H1 (cell line): ENCODE results near the gene LPIN2. TPM values are rescaled to one million over a fixed set of nuclear protein-coding genes. Genes with fewer than 3 reads are reported as not detected.

Source experiments
- CTCF ChIA-PET: fragments of 300-600 bp; sonication (Branson Sonifier 250); formaldehyde crosslinking; loops from one replicate; lab custom pipeline; 2021; ENCODE audit not compliant: partially characterized antibody; lab: Charles Lee
- POLR2A ChIA-PET: fragments of 300-600 bp; sonication (Branson Sonifier 250); formaldehyde crosslinking; loops from one replicate; lab custom pipeline; 2021; ENCODE audit warnings: inconsistent platforms; ENCODE audit not compliant: partially characterized antibody; lab: Charles Lee
- DNase-seq, 2 experiments: peaks; one replicate each; pipeline versions ENCODE4 v3.0.0 to v3.0.0-alpha.2; 2010 to 2022; ENCODE audit warnings: low spot score in 2 of 2, low read depth in 1 of 2, mixed read lengths in 1 of 2
- FAIRE-seq: peaks from 2 replicates; lab custom pipeline; 2011; peaks lifted over from hg19 to GRCh38; lab: Jason Lieb, UNC
- H2AFZ ChIP-seq: 2 replicates; pipeline ENCODE4 v1.8.1; 2012; ENCODE audit warnings: low read length, inconsistent platforms
- H2AK5ac ChIP-seq: 2 replicates; pipeline ENCODE4 v1.6.1; 2013; ENCODE audit warnings: low read depth, low read length
- H2BK120ac ChIP-seq: replicated peaks from 2 replicates; pipeline ENCODE3; 2013; ENCODE audit warnings: low read depth, low read length, inconsistent platforms
- H2BK12ac ChIP-seq: 2 replicates; pipeline ENCODE4 v1.6.1; 2013; ENCODE audit warnings: low read depth, low read length
- H2BK15ac ChIP-seq: 2 replicates; pipeline ENCODE4 v1.6.1; 2013; ENCODE audit warnings: low read length
- H2BK20ac ChIP-seq: 2 replicates; pipeline ENCODE4 v1.6.1; 2013; ENCODE audit warnings: low read length
- H2BK5ac ChIP-seq: 2 replicates; pipeline ENCODE4 v1.6.1; 2013; ENCODE audit warnings: low read depth, low read length
- H3K14ac ChIP-seq: 2 replicates; pipeline ENCODE4 v1.6.1; 2013; ENCODE audit warnings: inconsistent platforms; ENCODE audit not compliant: insufficient read length
- H3K18ac ChIP-seq: 2 replicates; pipeline ENCODE4 v1.6.1; 2013; ENCODE audit warnings: low read length; ENCODE audit errors: extremely low read depth
- H3K23ac ChIP-seq: 2 replicates; pipeline ENCODE4 v1.6.1; 2013; ENCODE audit warnings: inconsistent platforms; ENCODE audit not compliant: insufficient read length
- H3K23me2 ChIP-seq: 2 replicates; pipeline ENCODE4 v1.6.1; 2013; ENCODE audit warnings: low read depth, low read length
- H3K27ac ChIP-seq: 2 replicates; pipeline ENCODE4 v1.6.1; 2011; ENCODE audit warnings: low read depth, low read length, inconsistent platforms
- H3K27me3 ChIP-seq, 4 experiments: replicated peaks in 1 of 4; 1 replicate in 1 of 4; 2 replicates in 3 of 4; pipeline versions ENCODE4 v1.6.1 to v1.8.1; 2011 to 2013; ENCODE audit warnings: low read length in 3 of 4, mild to moderate bottlenecking in 3 of 4, inconsistent platforms in 2 of 4, mixed read lengths in 2 of 4, moderate library complexity in 1 of 4; ENCODE audit not compliant: control insufficient read depth in 3 of 4, insufficient read depth in 3 of 4; ENCODE audit errors: extremely low read depth in 1 of 4
- H3K36me3 ChIP-seq, 4 experiments: 2 replicates each; pipeline versions ENCODE4 v1.6.1 to v1.8.1; 2011 to 2013; ENCODE audit warnings: mild to moderate bottlenecking in 4 of 4, low read length in 3 of 4, moderate library complexity in 2 of 4, control low read depth in 1 of 4, inconsistent platforms in 1 of 4; ENCODE audit not compliant: insufficient read depth in 4 of 4, control insufficient read depth in 2 of 4
- H3K4ac ChIP-seq: replicated peaks from 2 replicates; pipeline ENCODE3; 2013; ENCODE audit warnings: low read length, low read depth, mixed read lengths, inconsistent platforms; ENCODE audit not compliant: insufficient read length
- H3K4me1 ChIP-seq, 4 experiments: replicated peaks in 1 of 4; 1 replicate in 1 of 4; 2 replicates in 3 of 4; pipeline versions ENCODE4 v1.6.1 to v1.8.1; 2011 to 2013; ENCODE audit warnings: low read length in 3 of 4, inconsistent platforms in 2 of 4, mixed read lengths in 1 of 4; ENCODE audit not compliant: insufficient read depth in 4 of 4, control insufficient read depth in 3 of 4
- H3K4me2 ChIP-seq, 2 experiments: 2 replicates each; pipeline versions ENCODE4 v1.6.1 to v1.8.1; 2011 to 2013; ENCODE audit warnings: low read depth in 2 of 2, low read length in 2 of 2, control low read depth in 1 of 2, inconsistent platforms in 1 of 2, mild to moderate bottlenecking in 1 of 2; ENCODE audit not compliant: insufficient read depth in 1 of 2
- H3K4me3 ChIP-seq, 4 experiments: fragments of 200-600, 300-600 bp in 1 of 4; sonication (generic), shearing (Covaris generic), sonication (Bioruptor Twin) in 1 of 4; 2 replicates each; pipeline versions ENCODE4 v1.5.1 to v1.8.1; 2011 to 2016; ENCODE audit warnings: low read length in 4 of 4, low read depth in 3 of 4, control low read depth in 2 of 4, inconsistent platforms in 2 of 4, mild to moderate bottlenecking in 2 of 4, mixed read lengths in 1 of 4, moderate library complexity in 1 of 4; ENCODE audit not compliant: insufficient read depth in 2 of 4; ENCODE audit errors: extremely low read depth in 1 of 4
- H3K56ac ChIP-seq: replicated peaks from 2 replicates; pipeline ENCODE3; 2013; ENCODE audit warnings: low read depth, mild to moderate bottlenecking, mixed read lengths, low read length, inconsistent platforms; ENCODE audit not compliant: insufficient read length
- H3K79me1 ChIP-seq: 2 replicates; pipeline ENCODE4 v1.6.1; 2013; ENCODE audit warnings: low read depth, low read length, control low read depth
- H3K79me2 ChIP-seq, 2 experiments: 2 replicates each; pipeline versions ENCODE4 v1.6.1 to v1.8.1; 2012 to 2013; ENCODE audit warnings: low read length in 2 of 2, mild to moderate bottlenecking in 2 of 2, inconsistent platforms in 1 of 2; ENCODE audit not compliant: insufficient read depth in 2 of 2, control insufficient read depth in 1 of 2
- H3K9ac ChIP-seq, 4 experiments: replicated peaks in 1 of 4; 1 replicate in 1 of 4; 2 replicates in 3 of 4; pipeline versions ENCODE4 v1.6.1 to v1.8.1; 2011 to 2013; ENCODE audit warnings: low read depth in 3 of 4, low read length in 3 of 4, control low read depth in 2 of 4, mild to moderate bottlenecking in 2 of 4, moderate library complexity in 2 of 4, inconsistent platforms in 1 of 4; ENCODE audit errors: extremely low read depth in 1 of 4
- H3K9me3 ChIP-seq, 2 experiments: 2 replicates each; pipeline versions ENCODE4 v1.6.1 to v1.8.1; 2012 to 2013; ENCODE audit warnings: mild to moderate bottlenecking in 2 of 2, moderate library complexity in 2 of 2, control low read depth in 1 of 2, inconsistent platforms in 1 of 2, low read depth in 1 of 2, low read length in 1 of 2, mixed read lengths in 1 of 2; ENCODE audit not compliant: insufficient read depth in 2 of 2
- H4K20me1 ChIP-seq, 2 experiments: replicated peaks in 1 of 2; 2 replicates each; pipeline versions ENCODE3 to v1.8.1; 2011 to 2013; ENCODE audit warnings: inconsistent platforms in 2 of 2, low read length in 2 of 2, mild to moderate bottlenecking in 1 of 2; ENCODE audit not compliant: insufficient read depth in 2 of 2, control insufficient read depth in 1 of 2
- H4K5ac ChIP-seq: 2 replicates; pipeline ENCODE4 v1.6.1; 2013; ENCODE audit warnings: low read length, low read depth, mixed read lengths, inconsistent platforms; ENCODE audit not compliant: insufficient read length
- H4K8ac ChIP-seq: 2 replicates; pipeline ENCODE4 v1.8.0; 2013; ENCODE audit warnings: mild to moderate bottlenecking, moderate library complexity, low read length, inconsistent platforms; ENCODE audit not compliant: insufficient read depth; ENCODE audit errors: extremely low read depth
- H4K91ac ChIP-seq: replicated peaks from 2 replicates; pipeline ENCODE3; 2013; ENCODE audit warnings: low read length, mixed read lengths, inconsistent platforms; ENCODE audit not compliant: insufficient read length
- ASH2L ChIP-seq: fragments of 200-600, 300-600 bp; sonication (generic); IDR thresholded peaks from one replicate; pipeline ENCODE4 v1.7.1; 2017; ENCODE audit warnings: low read length
- ATF3 ChIP-seq: IDR thresholded peaks from 2 replicates; pipeline ENCODE4 v1.6.1; 2011; ENCODE audit warnings: low read depth, mild to moderate bottlenecking, low read length; ENCODE audit not compliant: insufficient read depth
- BCL11A ChIP-seq, 2 experiments: IDR thresholded peaks; one replicate each; pipeline ENCODE4 v1.6.1; 2011; ENCODE audit warnings: low read depth in 2 of 2, low read length in 2 of 2, mild to moderate bottlenecking in 2 of 2
- CTCF ChIP-seq, 3 experiments: IDR thresholded peaks; 1 replicate in 2 of 3; 2 replicates in 1 of 3; pipeline versions ENCODE4 v1.5.1 to v1.6.1; 2011; ENCODE audit warnings: low read length in 3 of 3, mild to moderate bottlenecking in 3 of 3, inconsistent platforms in 2 of 3, low read depth in 1 of 3, moderate library complexity in 1 of 3; ENCODE audit not compliant: insufficient read depth in 1 of 3; ENCODE audit errors: control extremely low read depth in 1 of 3
- FOSL1 ChIP-seq: IDR thresholded peaks from 2 replicates; pipeline ENCODE4 v1.6.1; 2011; ENCODE audit warnings: mild to moderate bottlenecking, low read depth, low read length, moderate library complexity; ENCODE audit not compliant: insufficient read depth
- JUND ChIP-seq: IDR thresholded peaks from 2 replicates; pipeline ENCODE4 v1.6.1; 2011; ENCODE audit warnings: mild to moderate bottlenecking, improper control_type of control experiment, low read length
- RFX5 ChIP-seq: IDR thresholded peaks from 2 replicates; pipeline ENCODE4 v1.6.1; 2011; ENCODE audit warnings: low read depth, low read length, improper control_type of control experiment, borderline replicate concordance
- SP1 ChIP-seq: IDR thresholded peaks from 2 replicates; pipeline ENCODE4 v1.6.1; 2011; ENCODE audit warnings: low read depth, low read length
- SP4 ChIP-seq: IDR thresholded peaks from 2 replicates; pipeline ENCODE4 v1.6.1; 2012; ENCODE audit warnings: low read length, inconsistent platforms
- SRF ChIP-seq: IDR thresholded peaks from 2 replicates; pipeline ENCODE4 v1.6.1; 2011; ENCODE audit warnings: mild to moderate bottlenecking, low read depth, low read length, moderate library complexity
- WGBS, 2 experiments: shearing (Covaris generic) in 1 of 2; methylation state at CpG; one replicate each; pipeline versions ENCODE4 v1.1.6 to v1.1.7; 2013 to 2015; ENCODE audit warnings: low lambda C conversion rate in 2 of 2, mixed read lengths in 2 of 2, inconsistent platforms in 1 of 2, low coverage in 1 of 2, missing lambda C conversion rate in 1 of 2; ENCODE audit not compliant: insufficient replicate concordance in 2 of 2, insufficient coverage in 1 of 2, insufficient read length in 1 of 2; ENCODE audit errors: extremely low coverage in 1 of 2, missing lambda C conversion rate in 1 of 2; 5-methylcytosine and 5-hydroxymethylcytosine counted together
- polyA plus RNA-seq, 7 experiments: library from polyadenylated mRNA; depleted of rRNA in 3 of 7; stranded (reverse) in 5 of 7; unstranded in 2 of 7; fragments of >200 nt in 5 of 7; fragments of 200-250 nt in 2 of 7; gene quantifications; 1 replicate in 5 of 7; 2 replicates in 1 of 7; 4 replicates in 1 of 7; pipeline versions ENCODE4 v1.2.1 to v1.2.3, GENCODE V29; 2011 to 2013; ENCODE audit warnings: missing spikeins in 2 of 7, mixed read lengths in 2 of 7
- total RNA-seq: library from RNA; stranded (reverse); fragmentation: NEBNext Ultra II Directional; extraction: Animal tissue kit (Norgen Biotek cat#: 25700); gene quantifications from 2 replicates; pipeline ENCODE4 v1.2.1, GENCODE V29; 2021

LPIN2 gene
- total and polyA plus RNA-seq, 2 of the 8 experiments (the other 6 are each of a cell fraction or from before 2014, with no cell fraction given) = 7.4 to 14.2 TPM

GRCh38 chr18:2986150-2986865 lies 26.6 kb downstream of the LPIN2 start:
- Histone ChIP-seq H3K18ac (no peak overlapping the region), H4K20me1 (no peaks in the 10 kb centered on the region), H3K9me3 (no peaks in the 10 kb centered on the region), H2AFZ (no peak overlapping the region), H3K4me1 (peaks cover 0 to 8% (median 7%) of the 10 kb centered on the region in 4 experiments; a peak in 6 of 7 replicates), H3K27me3 (no peaks in the 10 kb centered on the region), H3K4me2 (no peak overlapping the region), H4K5ac (no peak overlapping the region), H3K79me2 (peaks cover 0 to 65% of the 10 kb centered on the region in 2 experiments; a peak in 2 of 4 replicates), H2BK15ac (no peak overlapping the region), H2BK20ac (no peak overlapping the region), H3K56ac (no peak overlapping the region), H3K14ac (no peak overlapping the region), H2BK120ac (no peak overlapping the region), H3K79me1 (peaks cover 3% of the 10 kb centered on the region), H2AK5ac (no peak overlapping the region), H3K4me3 (no peak overlapping the region), H3K9ac (no peak overlapping the region; a peak in 1 of 7 replicates), H2BK5ac (no peak overlapping the region), H3K27ac (no peak overlapping the region), H4K8ac (no peak overlapping the region), H3K4ac (no peak overlapping the region), H2BK12ac (no peak overlapping the region), H3K36me3 (no peaks in the 10 kb centered on the region), H4K91ac (no peak overlapping the region), H3K23me2 (no peaks in the 10 kb centered on the region), H3K23ac (no peak overlapping the region)
- FAIRE-seq = no peak
- POLR2A ChIA-PET = no interaction called here
- CTCF ChIA-PET = interaction anchor here (0.9 to 3.3 kb wide), 16 partner anchors 8 to 170 kb away, joined by 3 to 21 read pairs (median 5); no protein-coding TSS in a partner anchor
- WGBS, 2 experiments = 88% methylated on average over 4 of the region's 4 CpGs; no CpG with 5 or more reads in 1 of the 2 experiments
- no peak for DNase-seq
- TF ChIP-seq JUND = no peak
- no peak for TF ChIP-seq SP1
- TF ChIP-seq SRF = no peak
- no peak for TF ChIP-seq ASH2L
- TF ChIP-seq ATF3 = no peak
- no peak for TF ChIP-seq BCL11A (IDR thresholded peaks at IDR 0.05; ENCODE audit: low read depth in 2 of 2, low read length in 2 of 2)
- no peak for TF ChIP-seq FOSL1
- TF ChIP-seq CTCF (IDR thresholded peaks at IDR 0.05; ENCODE audit: control extremely low read depth in 1 of 3, insufficient read depth in 1 of 3, low read depth in 1 of 3, low read length in 3 of 3) = no peak
- no peak for TF ChIP-seq RFX5
- no peak for TF ChIP-seq SP4
